ENCODE data around the gene NTS. TPM values are rescaled to one million over a fixed set of nuclear protein-coding genes. Genes with fewer than 3 reads are reported as not detected.
A peak's percentile ranks its signal among the peaks of the same experiment; 100 is the strongest.

The NTS gene
- total and polyA plus RNA-seq, 2 donors, result 0.41 to 27.4 TPM

DNA sequence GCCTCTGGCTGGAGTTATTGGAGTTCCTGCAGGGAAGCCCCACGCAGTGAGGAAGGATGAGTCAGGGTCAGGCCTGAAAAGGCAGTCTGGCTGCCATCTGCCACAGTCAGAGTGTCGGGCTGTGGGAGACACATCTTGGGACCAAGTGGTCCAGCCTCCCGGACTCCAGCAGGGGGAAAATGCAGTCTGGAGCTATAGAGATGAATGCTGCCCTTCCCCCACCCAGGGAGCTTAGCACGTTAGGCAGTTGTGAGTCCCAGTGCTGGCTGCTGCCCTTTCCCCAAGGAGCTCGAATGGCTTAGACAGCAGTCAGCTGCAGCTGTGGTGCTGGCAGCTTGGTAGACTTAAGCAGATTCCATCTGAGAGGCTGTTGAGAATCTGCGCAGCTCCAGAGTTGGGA lies 8.2 kb upstream of the NTS start:
- WGBS, result 67% methylated on average over 6 of the region's 6 CpGs
- Histone ChIP-seq H3K27ac (ENCODE audit: low read depth) (no peak overlapping the region), H3K36me3 (ENCODE audit: insufficient read depth) (no peaks in the 10 kb centered on the region), H3K4me3 (ENCODE audit: low read depth, low read length) (no peak overlapping the region), H3K4me1 (ENCODE audit: insufficient read depth) (no peaks in the 10 kb centered on the region)
- no peak for DNase-seq (ENCODE audit: extremely low spot score)

DNA sequence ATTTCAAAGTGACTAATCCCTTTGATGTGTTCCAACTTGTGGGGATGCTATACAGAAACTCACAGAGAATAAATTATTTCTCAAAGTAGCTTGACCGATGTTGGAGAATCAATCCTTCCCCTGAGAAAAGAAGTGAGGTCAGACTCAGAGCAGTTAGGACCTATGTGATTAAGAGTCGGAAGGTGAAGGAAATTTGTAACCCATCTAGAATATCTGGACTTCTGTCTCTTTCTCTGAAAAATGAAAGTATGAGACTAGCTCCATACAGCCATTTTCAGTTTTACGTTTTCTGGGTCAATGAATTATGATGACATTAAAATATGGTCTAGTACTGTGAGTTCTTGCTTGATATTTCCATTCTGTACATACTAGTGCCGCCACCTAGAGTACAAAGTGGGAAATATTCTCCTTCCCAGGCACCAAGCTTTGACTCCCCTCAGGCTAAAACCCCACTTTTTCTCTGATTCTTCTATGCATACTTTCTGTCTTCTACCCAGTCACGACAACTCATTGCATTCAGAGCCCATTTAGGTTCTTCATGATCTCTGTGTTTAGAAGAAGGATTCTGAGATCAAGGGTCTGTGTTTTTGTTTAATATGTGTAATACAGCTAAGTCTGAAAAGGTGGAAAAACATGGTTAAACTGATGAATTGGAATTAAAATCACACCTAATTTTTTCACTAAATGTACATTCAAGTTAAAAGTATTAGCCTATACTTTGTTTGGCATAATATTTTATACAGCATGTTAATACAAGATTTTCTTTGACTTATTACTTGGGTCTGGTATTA lies 6.9 kb upstream of the NTS start:
- H3K4me1 ChIP-seq (ENCODE audit: insufficient read depth), result no peaks in the 10 kb centered on the region
- H3K36me3 ChIP-seq (ENCODE audit: insufficient read depth), result no peaks in the 10 kb centered on the region
- peak; percentile 26 for DNase-seq (ENCODE audit: extremely low spot score)
- no peak overlapping the region for H3K27ac ChIP-seq (ENCODE audit: low read depth)
- WGBS, result 19% methylated on average over 5 of the region's 5 CpGs
- no peak overlapping the region for H3K4me3 ChIP-seq (ENCODE audit: low read depth, low read length)

DNA sequence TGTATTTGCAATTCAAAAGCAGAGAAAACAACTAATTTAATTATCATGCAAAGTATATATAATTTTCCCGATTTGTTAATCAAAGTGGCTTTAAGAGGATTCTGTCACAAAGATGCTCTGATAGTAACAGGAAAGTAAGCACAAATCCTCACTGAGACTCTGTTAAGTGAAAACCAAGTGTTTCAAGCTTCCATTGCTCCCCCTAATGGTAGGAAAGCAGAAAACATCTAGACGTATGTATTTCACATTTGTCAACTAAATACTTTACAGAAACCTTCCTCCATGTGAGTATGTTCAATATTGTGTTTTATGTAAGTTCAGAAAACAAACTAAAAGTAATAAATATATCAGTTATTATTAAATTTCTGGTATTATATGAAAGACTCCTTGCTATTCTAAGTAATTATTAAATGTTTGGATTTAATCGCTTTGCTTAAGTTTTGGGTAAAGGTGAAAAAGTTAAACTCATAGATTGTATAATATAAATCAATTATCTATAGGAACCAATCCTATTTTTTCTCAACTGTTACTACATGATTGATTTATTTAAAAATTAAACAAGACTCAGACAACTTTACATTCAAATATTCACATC lies 1.5 kb upstream of the NTS start:
- H3K4me3 ChIP-seq (ENCODE audit: low read depth, low read length), result no peak overlapping the region
- no peaks in the 10 kb centered on the region for H3K36me3 ChIP-seq (ENCODE audit: insufficient read depth)
- H3K4me1 ChIP-seq (ENCODE audit: insufficient read depth), result no peaks in the 10 kb centered on the region
- no peak overlapping the region for H3K27ac ChIP-seq (ENCODE audit: low read depth)
- DNase-seq (ENCODE audit: extremely low spot score), result peak; percentile 15
- 32% methylated on average over 3 of the region's 3 CpGs for WGBS

DNA sequence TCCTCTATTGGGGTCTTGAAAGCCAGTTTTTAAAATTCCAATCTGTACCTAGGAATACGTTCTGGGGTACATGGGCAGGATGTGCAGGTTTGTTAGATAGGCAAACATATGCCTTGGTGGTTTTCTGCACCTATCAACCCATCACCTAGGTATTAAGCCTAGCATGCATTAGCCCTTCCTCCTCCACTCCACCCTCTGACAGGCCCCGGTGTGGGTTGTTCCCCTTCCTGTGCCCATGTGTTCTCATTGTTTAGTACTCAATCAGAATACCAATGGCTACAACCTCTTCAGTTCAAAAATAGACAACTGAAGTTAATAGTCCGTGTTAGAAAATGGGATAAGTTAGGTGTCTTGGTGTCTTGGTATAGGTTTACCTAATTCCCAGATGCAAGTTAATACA lies 3.4 kb downstream of the NTS start:
- H3K27ac ChIP-seq (ENCODE audit: low read depth), result no peak overlapping the region
- H3K4me3 ChIP-seq (ENCODE audit: low read depth, low read length), result no peak overlapping the region
- DNase-seq (ENCODE audit: extremely low spot score), result no peak
- WGBS, result 70% methylated on average over 3 of the region's 3 CpGs
- H3K36me3 ChIP-seq (ENCODE audit: insufficient read depth), result no peaks in the 10 kb centered on the region
- H3K4me1 ChIP-seq (ENCODE audit: insufficient read depth), result no peaks in the 10 kb centered on the region

DNA sequence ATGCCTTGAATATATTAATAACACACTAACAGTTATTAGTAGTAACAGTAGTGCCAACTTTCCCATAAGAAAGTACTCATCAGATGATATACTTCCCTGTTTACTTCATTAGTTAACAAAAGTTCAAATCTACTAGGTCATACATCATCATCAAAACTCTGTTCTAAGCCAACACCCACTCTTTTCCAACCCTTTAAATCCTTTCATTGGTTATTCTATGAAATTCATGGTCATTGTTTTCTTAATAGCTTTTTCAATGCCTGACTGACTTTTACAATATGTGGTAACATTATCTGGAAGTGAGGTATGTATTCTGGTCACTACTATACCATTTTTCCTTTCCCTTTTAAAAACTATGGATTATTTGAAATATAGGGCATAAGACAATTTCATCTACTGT lies 9.7 kb downstream of the NTS start:
- no peak overlapping the region for H3K27ac ChIP-seq (ENCODE audit: low read depth)
- H3K4me3 ChIP-seq (ENCODE audit: low read depth, low read length), result no peak overlapping the region
- no peaks in the 10 kb centered on the region for H3K36me3 ChIP-seq (ENCODE audit: insufficient read depth)
- H3K4me1 ChIP-seq (ENCODE audit: insufficient read depth), result no peaks in the 10 kb centered on the region
- no peak for DNase-seq (ENCODE audit: extremely low spot score)

DNA sequence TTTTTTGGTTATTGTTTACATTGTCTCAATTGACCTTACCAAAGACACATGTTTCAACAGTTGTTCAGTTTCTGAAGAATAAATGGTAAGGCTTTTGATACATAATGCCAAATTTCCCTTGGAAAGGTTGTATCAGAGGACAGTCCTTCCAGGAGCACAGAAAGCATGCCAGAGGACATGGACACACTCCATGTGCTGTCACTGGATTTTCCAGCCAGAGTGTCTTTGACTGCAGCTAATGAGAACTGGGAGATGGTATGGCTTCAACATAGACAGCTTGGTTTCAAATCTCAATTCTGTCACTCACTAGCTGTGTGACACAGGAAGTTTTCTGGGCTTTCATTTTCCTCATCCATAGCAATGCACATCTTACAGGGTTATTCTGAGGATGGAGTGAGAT lies 20.6 kb downstream of the NTS start:
- H3K4me3 ChIP-seq (ENCODE audit: low read depth, low read length), result no peak overlapping the region
- H3K27ac ChIP-seq (ENCODE audit: low read depth), result no peak overlapping the region
- DNase-seq (ENCODE audit: extremely low spot score), result no peak
- H3K36me3 ChIP-seq (ENCODE audit: insufficient read depth), result no peaks in the 10 kb centered on the region
- no peaks in the 10 kb centered on the region for H3K4me1 ChIP-seq (ENCODE audit: insufficient read depth)

DNA sequence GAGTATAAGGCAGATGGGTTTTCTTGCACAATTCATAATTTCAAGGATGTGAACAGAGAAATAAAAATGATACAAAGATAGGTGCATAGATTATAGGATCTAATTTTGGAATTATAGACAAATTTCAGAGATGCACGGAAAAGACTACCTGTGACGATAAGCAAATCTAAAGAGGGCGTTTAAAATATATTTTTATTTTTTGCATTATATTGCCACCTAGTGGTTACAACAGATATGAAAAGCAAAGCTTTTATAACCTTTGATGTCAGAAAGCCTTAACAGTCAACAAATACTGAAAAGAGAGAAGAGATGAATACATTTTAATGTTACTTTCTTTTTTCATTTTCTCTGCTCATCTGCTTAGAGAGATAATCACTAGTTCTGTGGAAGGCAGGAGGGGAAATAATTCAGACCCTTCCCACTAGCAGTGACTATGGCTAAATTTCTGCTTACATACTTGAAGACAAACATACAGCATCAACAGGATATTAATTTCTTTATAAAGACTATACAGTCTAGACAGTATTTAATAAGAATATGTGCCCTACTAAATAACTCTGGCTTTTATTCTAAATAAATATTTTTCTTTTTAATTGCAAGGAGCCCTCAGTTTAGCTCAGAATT lies 46.3 kb downstream of the NTS start:
- Histone ChIP-seq H3K27ac (ENCODE audit: low read depth) (no peak overlapping the region), H3K4me1 (ENCODE audit: insufficient read depth) (no peaks in the 10 kb centered on the region), H3K36me3 (ENCODE audit: insufficient read depth) (no peaks in the 10 kb centered on the region), H3K4me3 (ENCODE audit: low read depth, low read length) (no peak overlapping the region)
- WGBS, result 1% methylated on average over 3 of the region's 3 CpGs
- DNase-seq (ENCODE audit: extremely low spot score), result no peak

DNA sequence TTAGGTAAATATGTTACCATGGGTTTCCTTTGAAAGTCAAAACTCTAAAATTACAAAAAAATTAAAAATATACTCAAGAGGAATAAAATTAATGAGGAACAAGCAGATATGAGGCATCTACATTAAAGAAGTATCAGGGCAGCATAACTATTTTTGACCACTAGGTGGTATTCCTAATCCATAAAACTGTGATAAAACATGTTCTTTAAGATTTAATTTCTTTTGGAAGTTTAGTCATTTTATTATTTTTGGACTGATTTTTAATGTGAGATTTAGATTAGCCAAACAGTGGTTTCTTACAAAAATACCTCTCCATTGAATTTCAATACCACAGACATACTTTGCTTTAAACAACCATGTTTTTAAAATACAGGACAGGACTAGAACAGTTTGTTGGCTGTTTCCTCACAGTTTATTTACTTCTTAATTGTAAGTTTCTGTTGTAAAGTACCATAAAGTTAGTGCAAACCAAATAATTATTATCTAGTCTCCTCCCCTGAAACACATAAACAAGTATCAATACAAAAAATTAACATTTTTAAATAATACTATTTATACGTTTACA lies 49.8 kb downstream of the NTS start:
- H3K4me1 ChIP-seq (ENCODE audit: insufficient read depth), result no peaks in the 10 kb centered on the region
- 86% methylated on average over 1 of the region's 1 CpG for WGBS

DNA sequence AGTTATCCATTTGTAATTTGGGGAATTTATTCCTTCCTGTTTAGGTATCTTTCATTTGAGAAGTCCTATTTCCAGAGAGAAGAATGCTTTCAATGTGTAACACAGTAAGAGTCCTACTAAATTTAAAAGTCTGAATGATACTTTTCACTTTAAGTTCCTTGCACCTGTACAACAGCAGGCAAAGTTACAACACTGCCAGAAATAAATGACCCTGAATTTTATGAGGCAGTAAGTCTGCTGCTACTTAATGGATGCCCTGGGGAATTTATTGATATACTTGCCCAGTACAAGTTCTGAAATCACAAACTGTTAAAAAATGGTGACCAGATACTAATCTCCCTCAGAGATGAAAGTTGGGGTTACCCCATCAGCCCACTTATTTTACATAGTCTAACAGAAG lies 53.1 kb downstream of the NTS start:
- H3K4me3 ChIP-seq (ENCODE audit: low read depth, low read length), result no peak overlapping the region

More for the DNA sequence above, 49.8 kb downstream of the NTS start:
- Histone ChIP-seq H3K4me3 (ENCODE audit: low read depth, low read length) (no peak overlapping the region), H3K36me3 (ENCODE audit: insufficient read depth) (no peaks in the 10 kb centered on the region), H3K27ac (ENCODE audit: low read depth) (no peak overlapping the region)
- no peak for DNase-seq (ENCODE audit: extremely low spot score)

More for the DNA sequence above, 53.1 kb downstream of the NTS start:
- DNase-seq (ENCODE audit: extremely low spot score), result no peak
- Histone ChIP-seq H3K36me3 (ENCODE audit: insufficient read depth) (no peaks in the 10 kb centered on the region), H3K27ac (ENCODE audit: low read depth) (no peak overlapping the region), H3K4me1 (ENCODE audit: insufficient read depth) (no peaks in the 10 kb centered on the region)

Other genes with a start within 250 kb of the NTS start
- 10.4 TPM for gene RASSF9, start 37.9 kb upstream of the NTS start, total RNA-seq
- gene RASSF9, start 37.9 kb upstream of the NTS start, polyA plus RNA-seq, result 0.92 TPM